CD4-positive, alpha-beta memory T cell (primary cell): Measurements from ENCODE around the gene NAA16. TPM values are rescaled to one million over a fixed set of nuclear protein-coding genes. Genes with fewer than 3 reads are reported as not detected.

Experiments
- CTCF ChIA-PET: fragments of 350-600 bp; sonication (Branson Sonifier 250); formaldehyde crosslinking; loops from one replicate; lab custom pipeline; 2021; ENCODE audit warnings: inconsistent platforms; ENCODE audit not compliant: partially characterized antibody; lab: Charles Lee
- POLR2A ChIA-PET: fragments of 350-600 bp; sonication (Branson Sonifier 250); formaldehyde crosslinking; loops from one replicate; lab custom pipeline; 2021; ENCODE audit not compliant: partially characterized antibody; lab: Charles Lee
- DNase-seq, 5 donors: peaks; one replicate each; pipeline versions ENCODE4 v3.0.0 to v3.0.0-alpha.2; 2020 to 2022; ENCODE audit warnings: mixed read lengths in 1 of 5
- H3K27ac ChIP-seq: one replicate; pipeline ENCODE4 v1.7.0; 2013; ENCODE audit warnings: low read depth, low read length
- H3K27me3 ChIP-seq: 2 replicates; pipeline ENCODE4 v1.7.0; 2013; ENCODE audit warnings: mild to moderate bottlenecking, low read length, moderate library complexity; ENCODE audit not compliant: insufficient read depth
- H3K36me3 ChIP-seq: 2 replicates; pipeline ENCODE4 v1.7.0; 2013; ENCODE audit warnings: mild to moderate bottlenecking, low read length, moderate library complexity; ENCODE audit not compliant: insufficient read depth
- H3K4me1 ChIP-seq: 2 replicates; pipeline ENCODE4 v1.7.0; 2013; ENCODE audit warnings: mild to moderate bottlenecking, low read length, moderate library complexity; ENCODE audit not compliant: insufficient read depth
- H3K4me3 ChIP-seq, 2 donors: one replicate each; pipeline ENCODE4 v1.7.0; 2013; ENCODE audit warnings: low read length in 2 of 2, mild to moderate bottlenecking in 1 of 2
- H3K9me3 ChIP-seq, 2 donors: one replicate each; pipeline ENCODE4 v1.7.0; 2013; ENCODE audit warnings: low read length in 2 of 2, control low read depth in 1 of 2; ENCODE audit not compliant: control insufficient read depth in 1 of 2
- H3K27ac Mint-ChIP-seq, 7 donors: one replicate each; pipeline ENCODE4 v1.8.0; 2020 to 2021; ENCODE audit warnings: mixed read lengths in 7 of 7, mild to moderate bottlenecking in 6 of 7, inconsistent platforms in 3 of 7, moderate library complexity in 3 of 7
- H3K27me3 Mint-ChIP-seq, 2 donors: one replicate each; pipeline ENCODE4 v1.8.0; 2020 to 2021; ENCODE audit warnings: mixed read lengths in 2 of 2
- H3K36me3 Mint-ChIP-seq, 2 donors: one replicate each; pipeline ENCODE4 v1.8.0; 2020 to 2021; ENCODE audit warnings: mixed read lengths in 2 of 2, inconsistent platforms in 1 of 2, mild to moderate bottlenecking in 1 of 2
- H3K4me1 Mint-ChIP-seq, 4 donors: one replicate each; pipeline ENCODE4 v1.8.0; 2020 to 2021; ENCODE audit warnings: mixed read lengths in 4 of 4, mild to moderate bottlenecking in 1 of 4
- H3K4me3 Mint-ChIP-seq, 8 donors: one replicate each; pipeline ENCODE4 v1.8.0; 2020 to 2021; ENCODE audit warnings: mixed read lengths in 8 of 8, mild to moderate bottlenecking in 7 of 8, moderate library complexity in 6 of 8, inconsistent platforms in 3 of 8
- H3K9me3 Mint-ChIP-seq, 8 donors: one replicate each; pipeline ENCODE4 v1.8.0; 2020 to 2021; ENCODE audit warnings: mixed read lengths in 8 of 8, mild to moderate bottlenecking in 5 of 8, inconsistent platforms in 3 of 8, moderate library complexity in 1 of 8
- intact Hi-C: fragments of 100-400 bp; cut with micrococcal nuclease; formaldehyde crosslinking; loops from one replicate; pipeline ENCODE4 v1.15.1; 2023
- polyA plus RNA-seq, 2 donors: library from polyadenylated mRNA; unstranded; fragments of 300-500 nt; fragmentation: Illumina TruSeq; gene quantifications; one replicate each; pipeline ENCODE4 v1.2.3, GENCODE V29; 2021
- total RNA-seq, 2 experiments: library from RNA; stranded (reverse); gene quantifications; one replicate each; pipeline ENCODE4 v1.2.3, GENCODE V29; 2021

Gene NAA16
- total and polyA plus RNA-seq, 4 experiments from 2014 or later = 8.6 to 62.5 (median 39.7) TPM

DNA sequence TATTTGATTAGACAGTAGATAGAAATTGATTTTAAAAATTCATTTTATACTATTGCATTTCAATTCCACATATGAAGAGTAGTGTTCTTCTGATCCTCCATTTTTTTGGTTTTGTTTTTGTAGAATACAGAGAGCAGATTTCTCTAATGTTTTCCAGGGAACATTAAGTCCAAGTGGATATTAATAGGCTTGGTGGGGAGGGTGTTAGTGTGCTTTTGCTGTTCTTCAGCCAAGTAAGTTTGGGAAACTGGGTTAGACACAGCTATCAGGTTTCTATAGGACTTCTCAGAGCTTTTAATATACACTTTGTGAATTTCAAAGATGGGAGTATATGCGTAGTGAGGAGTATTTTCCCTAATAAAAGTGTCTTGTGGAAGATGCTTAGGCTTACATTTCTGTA lies 21.8 kb downstream of the NAA16 start:
- Histone ChIP-seq H3K27ac (no peak overlapping the region), H3K4me3 (no peak overlapping the region), H3K27me3 (no peaks in the 10 kb centered on the region), H3K9me3 (no peaks in the 10 kb centered on the region), H3K36me3 (no peaks in the 10 kb centered on the region), H3K4me1 (peaks cover 9% of the 10 kb centered on the region)
- peak overlapping the region in 1 of 7 donors; percentile 27 for H3K27ac Mint-ChIP-seq
- CTCF ChIA-PET = interaction anchor here (1.0 to 1.8 kb wide), 7 partner anchors 11 to 789 kb away, joined by 3 to 7 read pairs (median 3); no protein-coding TSS in a partner anchor
- POLR2A ChIA-PET = no interaction called here
- DNase-seq = no peak
- H3K4me1 Mint-ChIP-seq = peaks cover 10 to 30% (median 16%) of the 10 kb centered on the region in 4 donors
- H3K9me3 Mint-ChIP-seq = no peaks in the 10 kb centered on the region
- intact Hi-C loops = no loop called here
- H3K27me3 Mint-ChIP-seq = no peaks in the 10 kb centered on the region
- H3K36me3 Mint-ChIP-seq = peaks cover 41 to 57% of the 10 kb centered on the region in 2 donors
- H3K4me3 Mint-ChIP-seq = no peak overlapping the region

DNA sequence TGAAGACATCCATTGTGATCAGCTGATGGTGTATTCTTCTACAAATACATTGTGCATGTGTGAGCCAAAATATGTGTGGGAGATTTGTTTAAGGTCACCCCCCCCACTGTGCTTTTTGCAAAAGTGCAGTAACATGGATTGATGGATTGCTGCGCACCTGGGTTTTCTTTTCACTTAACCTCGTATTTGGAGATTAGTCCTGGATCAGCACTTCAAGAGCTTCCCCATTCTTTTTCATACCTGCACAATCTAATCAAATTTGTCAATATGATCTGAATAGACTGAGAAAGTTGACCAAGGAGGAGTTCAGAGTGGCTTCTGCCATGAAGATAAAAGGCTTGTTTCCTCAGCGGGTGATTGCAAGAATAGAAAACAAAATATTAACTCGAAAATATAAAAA lies 23.7 kb downstream of the NAA16 start:
- Histone ChIP-seq H3K4me1 (no peaks in the 10 kb centered on the region), H3K4me3 (no peak overlapping the region), H3K9me3 (no peaks in the 10 kb centered on the region), H3K27me3 (no peaks in the 10 kb centered on the region), H3K36me3 (no peaks in the 10 kb centered on the region), H3K27ac (no peak overlapping the region)
- H3K27me3 Mint-ChIP-seq = no peaks in the 10 kb centered on the region
- no peak for DNase-seq
- CTCF ChIA-PET = interaction anchor here (0.6 kb wide), 1 partner anchor 318 kb away, joined by 3 read pairs; no protein-coding TSS in a partner anchor
- H3K4me3 Mint-ChIP-seq = no peak overlapping the region
- peaks cover 0 to 18% (median 11%) of the 10 kb centered on the region in 4 donors for H3K4me1 Mint-ChIP-seq
- intact Hi-C loops = no loop called here
- H3K36me3 Mint-ChIP-seq = peaks cover 35 to 56% of the 10 kb centered on the region in 2 donors
- H3K9me3 Mint-ChIP-seq = no peaks in the 10 kb centered on the region
- no peak overlapping the region for H3K27ac Mint-ChIP-seq
- POLR2A ChIA-PET = no interaction called here

DNA sequence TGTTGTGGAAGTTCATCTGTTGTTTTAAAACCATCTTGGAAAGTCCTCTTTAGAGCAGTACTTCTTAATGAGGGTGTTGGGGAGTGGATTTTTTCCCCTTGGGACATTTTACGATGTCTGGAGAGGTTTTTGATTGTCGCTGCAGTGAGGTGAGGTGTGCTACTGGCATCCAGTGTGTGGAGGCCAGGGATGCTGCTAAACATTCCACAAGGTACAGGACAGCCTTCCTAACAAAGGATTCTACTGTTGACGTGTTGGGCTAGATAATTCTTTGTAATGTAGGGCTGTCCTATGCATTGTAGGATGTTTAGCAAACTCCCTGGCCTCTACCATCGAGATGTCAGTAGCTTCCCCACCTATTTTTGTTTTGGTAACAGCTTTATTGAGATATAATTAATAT lies 33.3 kb downstream of the NAA16 start:
- POLR2A ChIA-PET = no interaction called here
- H3K27ac Mint-ChIP-seq = peak overlapping the region; percentile 54 to 83 (median 68)
- intact Hi-C loops = no loop called here
- Histone ChIP-seq H3K4me3 (no peak overlapping the region), H3K27ac (no peak overlapping the region), H3K36me3 (peaks cover 8% of the 10 kb centered on the region), H3K27me3 (no peaks in the 10 kb centered on the region), H3K9me3 (no peaks in the 10 kb centered on the region), H3K4me1 (peaks cover 39% of the 10 kb centered on the region)
- H3K36me3 Mint-ChIP-seq = peaks cover 55 to 65% of the 10 kb centered on the region in 2 donors
- H3K4me1 Mint-ChIP-seq = peaks cover 40 to 58% (median 49%) of the 10 kb centered on the region in 4 donors
- H3K4me3 Mint-ChIP-seq = peak overlapping the region in 2 of 8 donors; percentile 2 to 8
- no peak for DNase-seq
- peaks cover 0 to 2% (median 0%) of the 10 kb centered on the region in 8 donors for H3K9me3 Mint-ChIP-seq
- no peaks in the 10 kb centered on the region for H3K27me3 Mint-ChIP-seq
- CTCF ChIA-PET = interaction anchor here (1.3 kb wide), 1 partner anchor 11 kb away, joined by 3 read pairs; no protein-coding TSS in a partner anchor

DNA sequence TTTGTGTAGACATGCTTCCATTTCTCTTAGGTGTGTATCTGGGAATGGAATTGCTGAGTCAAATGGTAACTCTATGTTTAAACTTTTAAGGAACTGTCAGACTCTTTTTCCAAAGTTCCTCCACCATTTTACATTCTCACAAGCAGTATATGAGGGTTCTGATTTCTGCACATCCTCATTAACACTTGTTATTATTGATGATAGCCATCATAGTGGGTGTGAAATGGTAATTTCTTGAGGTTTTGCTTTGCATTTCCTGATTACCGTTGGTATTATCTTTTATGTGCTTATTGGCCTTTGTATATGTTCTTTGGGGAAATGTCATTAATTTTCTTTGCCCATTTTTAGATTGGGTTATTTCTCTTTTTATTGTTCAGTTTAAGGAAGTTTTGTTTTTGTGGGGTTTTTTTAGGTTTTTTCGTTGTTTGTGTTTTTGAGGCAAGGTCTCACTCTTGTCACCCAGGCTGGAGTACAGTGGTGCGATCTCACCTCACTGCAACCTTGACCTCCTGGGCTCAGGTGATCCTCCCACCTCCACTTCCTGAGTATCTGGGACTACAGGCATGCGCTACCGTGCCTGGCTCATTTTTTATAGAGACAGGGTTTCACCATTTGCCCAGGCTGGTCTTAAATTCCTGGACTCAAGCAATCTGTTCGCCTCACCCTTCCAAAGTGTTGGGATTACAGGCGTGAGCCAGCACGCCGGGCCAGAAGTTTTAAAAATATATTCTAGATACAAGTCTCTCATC lies 34.3 kb downstream of the NAA16 start:
- peaks cover 0 to 2% (median 0%) of the 10 kb centered on the region in 8 donors for H3K9me3 Mint-ChIP-seq
- peaks cover 50 to 62% of the 10 kb centered on the region in 2 donors for H3K36me3 Mint-ChIP-seq
- H3K4me1 Mint-ChIP-seq = peaks cover 38 to 58% (median 46%) of the 10 kb centered on the region in 4 donors
- no peak overlapping the region for H3K4me3 ChIP-seq
- intact Hi-C loops = no loop called here
- peak overlapping the region in 7 of 8 donors; percentile 2 to 79 (median 42) for H3K4me3 Mint-ChIP-seq
- CTCF ChIA-PET = interaction anchor here (1.4 kb wide), 1 partner anchor 20 kb away, joined by 3 read pairs; no protein-coding TSS in a partner anchor
- POLR2A ChIA-PET = no interaction called here
- no peaks in the 10 kb centered on the region for H3K27me3 Mint-ChIP-seq
- no peaks in the 10 kb centered on the region for H3K9me3 ChIP-seq
- DNase-seq = no peak
- H3K27me3 ChIP-seq = no peaks in the 10 kb centered on the region
- no peak overlapping the region for H3K27ac ChIP-seq
- H3K27ac Mint-ChIP-seq = peak overlapping the region; percentile 50 to 94 (median 85)
- H3K36me3 ChIP-seq = peaks cover 8% of the 10 kb centered on the region
- H3K4me1 ChIP-seq = peaks cover 39% of the 10 kb centered on the region

DNA sequence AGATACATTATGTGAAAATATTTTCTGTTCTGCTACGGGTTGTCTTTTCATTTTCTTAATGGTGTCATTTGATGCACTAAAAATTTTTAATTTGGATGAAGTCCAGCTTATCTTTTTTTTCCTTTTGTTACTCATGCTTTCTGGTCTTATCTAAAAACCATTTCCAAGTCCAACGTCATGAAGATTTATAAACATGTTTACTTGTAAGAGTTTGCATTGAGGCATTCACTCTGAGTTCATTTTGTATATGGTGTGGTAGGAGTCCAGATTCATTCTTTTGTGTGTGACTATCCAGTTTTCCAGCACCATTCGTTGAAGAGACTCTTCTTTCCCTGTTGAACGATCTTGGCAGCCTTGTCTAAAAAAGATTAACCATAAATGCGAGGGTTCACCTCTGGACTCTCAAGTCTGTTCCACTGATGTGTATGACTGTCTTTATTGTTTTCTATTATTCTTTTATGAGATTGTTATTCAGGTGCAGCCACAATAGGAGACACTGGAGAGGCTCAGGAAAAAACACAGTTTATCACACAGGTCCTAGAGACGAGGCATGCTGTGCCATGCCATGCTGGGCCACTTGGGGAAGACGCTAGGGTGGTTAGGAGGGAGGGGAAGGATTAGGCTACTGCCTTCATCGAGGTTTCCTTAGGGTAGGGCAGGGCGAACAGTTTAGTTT lies 35.0 kb downstream of the NAA16 start:
- no peak overlapping the region for H3K27ac ChIP-seq
- no peak for DNase-seq
- no peaks in the 10 kb centered on the region for H3K27me3 ChIP-seq
- peaks cover 49 to 57% of the 10 kb centered on the region in 2 donors for H3K36me3 Mint-ChIP-seq
- ChIA-PET CTCF (interaction anchor here (1.0 to 1.4 kb wide), 2 partner anchors 9 to 19 kb away, joined by 3 read pairs; no protein-coding TSS in a partner anchor), POLR2A (no interaction called here)
- intact Hi-C loops = no loop called here
- H3K4me1 ChIP-seq = peaks cover 39% of the 10 kb centered on the region
- peaks cover 37 to 58% (median 44%) of the 10 kb centered on the region in 4 donors for H3K4me1 Mint-ChIP-seq
- H3K9me3 Mint-ChIP-seq = peaks cover 0 to 2% (median 0%) of the 10 kb centered on the region in 8 donors
- no peaks in the 10 kb centered on the region for H3K9me3 ChIP-seq
- H3K36me3 ChIP-seq = peaks cover 8% of the 10 kb centered on the region
- no peaks in the 10 kb centered on the region for H3K27me3 Mint-ChIP-seq
- no peak overlapping the region for H3K4me3 ChIP-seq
- peak overlapping the region; percentile 55 to 94 (median 85) for H3K27ac Mint-ChIP-seq
- H3K4me3 Mint-ChIP-seq = peak overlapping the region in 4 of 8 donors; percentile 17 to 48 (median 38)

DNA sequence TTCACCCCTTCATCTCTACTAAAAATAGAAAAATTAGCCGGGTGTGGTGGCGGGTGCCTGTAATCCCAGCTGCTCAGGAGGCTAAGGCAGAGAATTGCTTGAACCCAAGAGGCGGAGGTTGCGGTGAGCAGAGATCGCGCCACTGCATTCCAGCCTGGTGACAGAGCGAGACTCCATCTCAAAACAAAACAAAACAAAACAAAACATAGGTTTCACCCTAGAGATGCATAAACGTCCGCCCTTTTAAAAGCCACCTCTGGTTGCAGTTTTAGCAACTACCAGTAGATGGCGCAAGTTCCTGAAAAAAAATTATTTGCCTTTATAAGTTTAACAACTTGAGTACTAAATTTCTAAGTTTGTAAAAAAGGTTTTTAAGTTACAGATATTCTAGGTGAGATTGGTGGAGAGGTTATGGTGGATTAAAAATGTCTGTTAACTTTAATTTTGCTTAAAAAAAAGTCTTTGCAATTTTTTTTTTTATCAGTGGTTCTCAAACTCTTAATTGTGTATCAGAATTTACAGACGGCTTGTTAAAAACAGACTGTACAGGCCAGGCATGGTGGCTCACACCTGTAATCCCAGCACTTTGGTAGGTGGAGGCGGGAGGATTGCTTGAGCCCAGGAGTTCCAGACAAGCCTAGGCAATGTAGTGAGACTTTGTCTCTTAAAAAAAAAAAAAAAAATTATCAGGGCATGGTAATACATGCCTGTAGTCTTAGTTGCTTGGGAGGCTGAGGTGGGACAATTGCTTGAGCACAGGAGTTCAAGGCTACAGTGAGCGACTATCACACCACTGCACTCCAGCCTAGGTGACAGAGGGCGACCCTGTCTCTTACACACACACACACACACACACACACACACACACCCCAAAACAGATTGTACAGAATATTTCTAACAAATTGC lies 42.1 kb downstream of the NAA16 start:
- no peaks in the 10 kb centered on the region for H3K9me3 ChIP-seq
- intact Hi-C loops = loop anchor here (1.0 to 5.0 kb wide), 8 partner anchors 32 to 757 kb away; no protein-coding TSS in a partner anchor
- H3K4me1 ChIP-seq = peaks cover 51% of the 10 kb centered on the region
- H3K36me3 Mint-ChIP-seq = peaks cover 24 to 25% of the 10 kb centered on the region in 2 donors
- no peaks in the 10 kb centered on the region for H3K9me3 Mint-ChIP-seq
- H3K27me3 ChIP-seq = no peaks in the 10 kb centered on the region
- ChIA-PET CTCF (interaction anchor here (1.1 to 2.1 kb wide), 6 partner anchors 22 to 300 kb away, joined by 3 to 12 read pairs (median 6); no protein-coding TSS in a partner anchor), POLR2A (interaction anchor here (1.5 to 5.5 kb wide), 3 partner anchors 38 to 112 kb away, joined by 3 to 53 read pairs (median 4); partner anchors contain the start of gene RGCC)
- H3K36me3 ChIP-seq = no peaks in the 10 kb centered on the region
- peaks cover 37 to 60% (median 47%) of the 10 kb centered on the region in 4 donors for H3K4me1 Mint-ChIP-seq
- peak overlapping the region; percentile 79 to 97 (median 92) for H3K27ac Mint-ChIP-seq
- peak; percentile 75 to 78 (median 76) for DNase-seq
- H3K4me3 Mint-ChIP-seq = peak overlapping the region in 7 of 8 donors; percentile 4 to 76 (median 28)
- no peak overlapping the region for H3K4me3 ChIP-seq
- peak overlapping the region; percentile 65 for H3K27ac ChIP-seq
- no peaks in the 10 kb centered on the region for H3K27me3 Mint-ChIP-seq
